GM12891 (cell line): ENCODE results near the gene MYO18A.

Experiments used
- PAX5 ChIP-seq: IDR thresholded peaks from 2 replicates; pipeline ENCODE4 v1.6.1; 2011; ENCODE audit warnings: low read length, moderate library complexity, mild to moderate bottlenecking; ENCODE audit not compliant: insufficient read depth, severe bottlenecking
- POLR2A ChIP-seq: IDR thresholded peaks from 2 replicates; pipeline ENCODE4 v1.6.1; 2011; ENCODE audit warnings: low read depth, low read length, control low read depth
- POLR2AphosphoS5 ChIP-seq: IDR thresholded peaks from 2 replicates; pipeline ENCODE4 v1.6.1; 2011; ENCODE audit warnings: low read depth, low read length, control low read depth
- POU2F2 ChIP-seq: IDR thresholded peaks from 2 replicates; pipeline ENCODE4 v1.6.1; 2011; ENCODE audit warnings: low read depth, mild to moderate bottlenecking, control low read depth, low read length, moderate library complexity
- SPI1 ChIP-seq: IDR thresholded peaks from 2 replicates; pipeline ENCODE4 v1.6.1; 2011; ENCODE audit warnings: low read depth, low read length, control low read depth
- TAF1 ChIP-seq: IDR thresholded peaks from 2 replicates; pipeline ENCODE4 v1.6.1; 2011; ENCODE audit warnings: low read depth, low read length, control low read depth

DNA sequence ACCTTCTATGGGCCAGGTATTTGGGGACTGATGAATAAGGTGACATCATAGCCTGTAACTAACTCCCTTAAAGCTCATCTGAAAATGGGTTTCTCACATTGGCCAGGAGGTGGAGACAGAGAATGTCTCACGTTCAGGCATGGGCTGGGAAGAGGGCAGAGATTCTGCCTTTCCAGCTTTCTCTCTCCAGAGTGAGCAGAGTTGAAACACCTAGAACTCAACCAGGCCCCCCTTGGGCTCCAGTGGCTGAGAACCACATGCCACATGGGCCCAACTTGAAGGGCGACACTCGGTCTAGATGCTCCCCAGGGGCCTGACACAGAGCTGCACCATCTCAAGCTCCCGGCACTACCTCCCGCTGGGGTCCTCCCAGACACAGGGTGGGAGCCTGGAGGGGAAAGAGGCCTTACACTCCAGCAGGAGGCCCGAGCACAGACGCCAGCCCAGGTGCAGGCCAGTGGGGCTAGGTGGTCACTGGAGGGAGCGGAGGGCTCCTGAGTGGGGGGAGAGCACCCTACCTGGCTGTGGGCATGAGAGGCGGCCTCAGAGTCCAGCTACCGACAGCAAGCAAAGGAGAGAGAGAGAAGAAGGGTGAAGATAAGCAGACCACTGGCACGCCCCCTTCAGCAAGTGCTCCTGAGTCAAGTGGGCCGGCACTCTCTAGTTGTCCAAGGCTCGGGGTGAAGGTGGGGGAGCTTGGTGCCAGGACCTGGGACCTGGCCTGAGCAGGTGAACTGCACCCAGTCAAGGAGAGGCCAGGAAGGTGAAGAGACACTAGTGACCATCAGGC lies 55.9 kb downstream of the MYO18A start:
- TF ChIP-seq TAF1 (no peak), POLR2A (no peak), PAX5 (no peak), POLR2AphosphoS5 (no peak), SPI1 (no peak), POU2F2 (no peak)
